MM.1S (cell line): ENCODE data around the gene GIMAP2.

Experiments
- DNase-seq: peaks from one replicate; pipeline ENCODE4 v3.0.0-alpha.2; 2015
- H2AFZ ChIP-seq: fragments of 300-600 bp; sonication (generic); 2 replicates; pipeline ENCODE4 v1.6.0; 2016; ENCODE audit warnings: antibody characterized with exemption, low read length
- H3F3A ChIP-seq: fragments of 300-600 bp; sonication (generic); 2 replicates; pipeline ENCODE4 v1.6.1; 2016; ENCODE audit warnings: mild to moderate bottlenecking, antibody characterized with exemption, low read length, moderate library complexity, mixed read lengths; ENCODE audit not compliant: insufficient read depth
- H3K27ac ChIP-seq: fragments of 300-600 bp; sonication (generic); 2 replicates; pipeline ENCODE4 v1.5.1; 2016; ENCODE audit warnings: mild to moderate bottlenecking, low read length
- H3K27me3 ChIP-seq: fragments of 300-600 bp; sonication (generic); replicated peaks from 2 replicates; pipeline ENCODE4 v1.6.0; 2016; ENCODE audit warnings: low read length; ENCODE audit not compliant: insufficient read depth
- H3K36me3 ChIP-seq: fragments of 300-600 bp; sonication (generic); replicated peaks from 2 replicates; pipeline ENCODE4 v1.6.1; 2016; ENCODE audit warnings: mild to moderate bottlenecking, low read length, mixed read lengths; ENCODE audit not compliant: insufficient read depth
- H3K4me1 ChIP-seq: fragments of 300-600 bp; sonication (generic); 2 replicates; pipeline ENCODE4 v1.6.1; 2016; ENCODE audit warnings: low read length, mixed read lengths
- H3K4me2 ChIP-seq: fragments of 300-600 bp; sonication (generic); 2 replicates; pipeline ENCODE4 v1.6.0; 2016; ENCODE audit warnings: low read depth, low read length
- H3K4me3 ChIP-seq: fragments of 300-600 bp; sonication (generic); 2 replicates; pipeline ENCODE4 v1.5.1; 2016; ENCODE audit warnings: low read length, mixed read lengths
- H3K79me2 ChIP-seq: fragments of 300-600 bp; sonication (generic); 2 replicates; pipeline ENCODE4 v1.6.1; 2016; ENCODE audit warnings: mixed run types, low read length, mixed read lengths
- H3K9ac ChIP-seq: fragments of 300-600 bp; sonication (generic); 2 replicates; pipeline ENCODE4 v1.6.1; 2016; ENCODE audit warnings: low read length, mixed read lengths
- H3K9me2 ChIP-seq: fragments of 300-600 bp; sonication (generic); replicated peaks from 2 replicates; pipeline ENCODE4 v1.6.1; 2016; ENCODE audit warnings: mild to moderate bottlenecking, low read length, mixed read lengths; ENCODE audit not compliant: insufficient read depth
- H3K9me3 ChIP-seq: fragments of 300-600 bp; sonication (generic); replicated peaks from 2 replicates; pipeline ENCODE4 v1.6.1; 2016; ENCODE audit warnings: mild to moderate bottlenecking, low read length, mixed read lengths; ENCODE audit not compliant: insufficient read depth
- H4K20me1 ChIP-seq: fragments of 300-600 bp; sonication (generic); 2 replicates; pipeline ENCODE4 v1.6.1; 2016; ENCODE audit warnings: mild to moderate bottlenecking, low read length, moderate library complexity, mixed read lengths; ENCODE audit not compliant: insufficient read depth
- EZH2 ChIP-seq: fragments of 300-600 bp; sonication (generic); optimal IDR thresholded peaks from 2 replicates; pipeline ENCODE3; 2017; ENCODE audit warnings: low read depth, mild to moderate bottlenecking, antibody characterized with exemption, low read length, mixed read lengths
- EZH2phosphoT487 ChIP-seq: fragments of 300-600 bp; sonication (generic); IDR thresholded peaks from 2 replicates; pipeline ENCODE4 v1.6.1; 2018; ENCODE audit warnings: antibody characterized with exemption, low read length
- TF ChIP-seq, protein P1 (sequence below): fragments of 300-600 bp; sonication (generic); IDR thresholded peaks from 2 replicates; pipeline ENCODE4 v1.5.1; 2016; ENCODE audit warnings: antibody characterized with exemption, low read length, mixed read lengths

Gene GIMAP2

DNA sequence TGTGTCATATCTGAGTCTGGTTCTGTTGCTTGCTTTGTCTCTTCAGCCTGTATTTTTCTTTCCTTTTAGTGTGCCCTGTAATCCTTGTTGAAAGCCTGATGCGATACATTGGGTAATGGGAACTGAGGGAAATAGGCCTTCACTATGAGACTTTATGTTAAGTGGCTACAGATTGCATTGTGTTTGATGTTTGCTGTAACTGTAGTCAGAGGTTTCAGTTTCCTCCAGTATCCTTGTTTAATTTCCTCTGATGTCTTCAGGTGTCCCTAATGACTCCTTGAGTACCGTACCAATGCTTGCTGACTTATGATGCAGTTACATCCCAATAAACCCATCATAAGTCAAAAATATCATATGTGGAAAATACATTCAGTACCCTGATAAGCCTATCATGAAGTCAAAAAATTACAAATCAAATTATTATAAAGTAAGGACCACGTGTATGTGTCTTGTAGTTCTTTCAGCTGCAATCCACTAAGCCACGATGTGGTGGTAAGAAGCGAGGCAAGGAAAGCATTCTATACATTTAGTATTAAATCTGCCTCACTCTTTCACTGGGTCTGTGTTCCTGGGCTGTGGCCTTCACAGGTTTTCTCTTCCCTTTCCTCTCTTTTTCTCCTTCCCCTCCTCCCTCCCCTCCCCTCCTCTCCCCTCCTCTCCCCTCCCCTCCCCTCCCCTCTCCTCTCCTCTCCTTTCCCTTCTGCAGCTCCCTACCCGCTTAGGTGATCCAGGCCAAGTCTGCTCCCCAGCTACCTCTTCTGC is 40.1 kb upstream of the GIMAP2 start:
- Histone ChIP-seq H3K36me3 (no peaks in the 10 kb centered on the region), H3K9me3 (no peaks in the 10 kb centered on the region), H3K27ac (no peak overlapping the region), H3K4me2 (no peak overlapping the region), H3K4me1 (no peaks in the 10 kb centered on the region), H3F3A (no peaks in the 10 kb centered on the region), H4K20me1 (no peaks in the 10 kb centered on the region), H3K79me2 (no peaks in the 10 kb centered on the region), H3K4me3 (no peak overlapping the region), H2AFZ (no peak overlapping the region), H3K9me2 (no peaks in the 10 kb centered on the region), H3K9ac (no peak overlapping the region), H3K27me3 (no peaks in the 10 kb centered on the region)
- no peak for DNase-seq
- TF ChIP-seq EZH2phosphoT487: no peak
- no peak for TF ChIP-seq EZH2
- TF ChIP-seq, protein P1, sequence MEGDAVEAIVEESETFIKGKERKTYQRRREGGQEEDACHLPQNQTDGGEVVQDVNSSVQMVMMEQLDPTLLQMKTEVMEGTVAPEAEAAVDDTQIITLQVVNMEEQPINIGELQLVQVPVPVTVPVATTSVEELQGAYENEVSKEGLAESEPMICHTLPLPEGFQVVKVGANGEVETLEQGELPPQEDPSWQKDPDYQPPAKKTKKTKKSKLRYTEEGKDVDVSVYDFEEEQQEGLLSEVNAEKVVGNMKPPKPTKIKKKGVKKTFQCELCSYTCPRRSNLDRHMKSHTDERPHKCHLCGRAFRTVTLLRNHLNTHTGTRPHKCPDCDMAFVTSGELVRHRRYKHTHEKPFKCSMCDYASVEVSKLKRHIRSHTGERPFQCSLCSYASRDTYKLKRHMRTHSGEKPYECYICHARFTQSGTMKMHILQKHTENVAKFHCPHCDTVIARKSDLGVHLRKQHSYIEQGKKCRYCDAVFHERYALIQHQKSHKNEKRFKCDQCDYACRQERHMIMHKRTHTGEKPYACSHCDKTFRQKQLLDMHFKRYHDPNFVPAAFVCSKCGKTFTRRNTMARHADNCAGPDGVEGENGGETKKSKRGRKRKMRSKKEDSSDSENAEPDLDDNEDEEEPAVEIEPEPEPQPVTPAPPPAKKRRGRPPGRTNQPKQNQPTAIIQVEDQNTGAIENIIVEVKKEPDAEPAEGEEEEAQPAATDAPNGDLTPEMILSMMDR: no peak

DNA sequence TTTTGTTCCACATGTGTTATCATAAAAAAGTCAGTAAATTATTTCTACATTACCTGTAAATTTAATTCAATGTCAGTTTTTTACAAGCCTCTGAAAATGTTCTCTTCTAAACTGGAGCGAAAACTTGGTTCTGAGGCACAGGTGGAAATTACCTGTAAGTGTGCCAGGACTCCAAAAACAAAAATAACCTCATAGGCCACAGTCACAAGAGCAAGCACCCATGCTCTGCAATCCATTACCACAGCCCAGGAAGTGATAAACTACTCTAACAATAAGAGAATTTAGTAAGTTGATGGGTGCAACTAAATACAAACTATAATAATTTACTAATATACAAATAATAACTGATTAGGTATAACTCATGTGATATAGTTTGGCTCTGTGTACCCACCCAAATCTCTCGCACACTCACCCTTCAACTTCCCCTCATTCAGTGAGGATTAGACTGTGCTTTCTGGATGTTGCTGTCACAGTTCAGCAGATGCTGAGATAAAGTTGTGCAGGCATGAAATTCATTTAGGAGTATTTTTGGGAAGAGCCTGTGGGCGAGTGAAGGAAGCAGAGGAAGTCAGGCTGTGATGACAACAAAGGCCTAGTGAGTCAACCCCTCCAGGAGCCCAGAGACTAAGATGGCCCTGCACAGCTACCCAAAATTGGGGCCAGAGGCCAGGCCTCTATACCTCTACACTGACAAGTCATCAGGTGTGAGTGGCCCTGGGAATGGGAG is 37.0 kb upstream of the GIMAP2 start:
- H3K27ac ChIP-seq: no peak overlapping the region
- no peaks in the 10 kb centered on the region for H4K20me1 ChIP-seq
- H3K4me3 ChIP-seq: no peak overlapping the region
- no peak overlapping the region for H3K4me2 ChIP-seq
- H2AFZ ChIP-seq: no peak overlapping the region
- no peaks in the 10 kb centered on the region for H3K79me2 ChIP-seq
- no peaks in the 10 kb centered on the region for H3K4me1 ChIP-seq
- no peaks in the 10 kb centered on the region for H3K36me3 ChIP-seq
- no peak overlapping the region for H3K9ac ChIP-seq
- TF ChIP-seq EZH2phosphoT487 (no peak), EZH2 (no peak)
- TF ChIP-seq, protein P1: no peak
- no peaks in the 10 kb centered on the region for H3K9me2 ChIP-seq
- H3K27me3 ChIP-seq: no peaks in the 10 kb centered on the region
- no peaks in the 10 kb centered on the region for H3K9me3 ChIP-seq
- no peak for DNase-seq
- H3F3A ChIP-seq: no peaks in the 10 kb centered on the region

DNA sequence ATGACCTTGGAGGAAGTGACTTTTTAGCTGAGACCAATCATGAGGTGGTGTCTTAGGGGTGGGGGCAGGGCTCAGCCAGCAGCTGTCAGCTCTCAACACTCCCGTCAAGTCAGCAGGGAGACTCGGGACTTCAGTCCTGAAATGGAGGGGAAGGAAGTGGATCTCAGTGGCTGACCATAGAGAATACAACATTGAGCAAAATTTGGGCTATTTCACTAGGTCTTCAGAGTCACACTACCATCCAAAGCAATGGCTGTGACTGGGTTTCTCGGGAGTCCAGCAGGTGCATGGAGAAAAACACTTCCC is 36.5 kb upstream of the GIMAP2 start:
- Histone ChIP-seq H3K36me3 (no peaks in the 10 kb centered on the region), H3K27me3 (no peaks in the 10 kb centered on the region), H3K9me3 (no peaks in the 10 kb centered on the region), H3K27ac (no peak overlapping the region), H3K9ac (no peak overlapping the region), H3K4me3 (no peak overlapping the region), H4K20me1 (no peaks in the 10 kb centered on the region), H3K9me2 (no peaks in the 10 kb centered on the region), H3K4me1 (no peaks in the 10 kb centered on the region), H3F3A (no peaks in the 10 kb centered on the region), H2AFZ (no peak overlapping the region), H3K79me2 (no peaks in the 10 kb centered on the region), H3K4me2 (no peak overlapping the region)
- TF ChIP-seq EZH2phosphoT487 (no peak), EZH2 (no peak)
- TF ChIP-seq, protein P1: no peak
- DNase-seq: no peak
